Activated naive CD8-positive, alpha-beta T cell (primary cell): Measurements from ENCODE around the gene ANKRD6.

ENCODE experiments used
- H3K27ac Mint-ChIP-seq: one replicate; pipeline ENCODE4 v1.8.0; 2021; ENCODE audit warnings: mixed read lengths
- H3K27me3 Mint-ChIP-seq: one replicate; pipeline ENCODE4 v1.8.0; 2021; ENCODE audit warnings: mixed read lengths
- H3K36me3 Mint-ChIP-seq: one replicate; pipeline ENCODE4 v1.8.0; 2021; ENCODE audit warnings: mixed read lengths
- H3K4me1 Mint-ChIP-seq: one replicate; pipeline ENCODE4 v1.8.0; 2021; ENCODE audit warnings: low read depth, mixed read lengths
- H3K4me3 Mint-ChIP-seq: one replicate; pipeline ENCODE4 v1.8.0; 2021; ENCODE audit warnings: mild to moderate bottlenecking, mixed read lengths
- H3K9me3 Mint-ChIP-seq: one replicate; pipeline ENCODE4 v1.8.0; 2021; ENCODE audit warnings: low read depth, mixed read lengths

ANKRD6 gene

DNA sequence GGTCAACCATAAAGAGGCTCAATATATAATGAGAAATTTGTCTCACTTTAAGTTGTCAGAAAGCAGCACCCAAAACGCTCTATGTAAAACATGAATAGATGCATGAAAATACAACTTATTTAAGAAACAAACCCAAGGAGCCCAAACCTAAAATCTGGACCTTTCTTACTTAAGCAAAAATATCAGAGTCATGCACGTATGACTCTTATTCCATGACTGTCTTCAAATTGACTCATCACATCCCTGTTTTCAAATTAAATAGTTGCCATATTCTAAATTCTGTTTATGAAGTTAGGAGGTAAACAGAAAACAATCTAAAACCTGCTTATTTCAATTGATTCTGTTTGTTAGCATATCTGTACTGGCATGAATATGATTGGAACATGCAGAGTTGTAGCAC, 42.1 kb downstream of the ANKRD6 start:
- H3K27me3 Mint-ChIP-seq = no peaks in the 10 kb centered on the region
- H3K27ac Mint-ChIP-seq = no peak overlapping the region
- H3K4me3 Mint-ChIP-seq = no peak overlapping the region
- no peaks in the 10 kb centered on the region for H3K36me3 Mint-ChIP-seq
- no peaks in the 10 kb centered on the region for H3K9me3 Mint-ChIP-seq
- peaks cover 18% of the 10 kb centered on the region for H3K4me1 Mint-ChIP-seq

DNA sequence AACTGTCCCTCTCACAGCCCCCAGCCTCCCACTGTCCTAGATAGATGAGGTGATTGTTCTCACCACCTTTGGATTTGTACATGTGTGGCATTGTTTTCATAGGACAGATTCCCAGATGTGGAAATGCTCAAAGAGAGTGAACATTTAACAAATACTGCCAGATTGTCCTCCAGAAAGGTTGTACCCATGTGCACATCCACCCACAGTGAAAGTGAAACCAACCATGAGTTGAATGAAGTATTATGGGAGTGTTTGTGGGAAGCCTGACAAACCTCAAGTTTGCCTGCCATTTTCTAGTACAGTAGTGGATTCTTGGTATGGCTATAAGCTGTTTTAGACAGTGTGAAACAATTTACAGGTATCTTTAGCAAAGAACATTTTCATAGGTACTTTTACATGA, 42.7 kb downstream of the ANKRD6 start:
- Mint-ChIP-seq H3K27me3 (no peaks in the 10 kb centered on the region), H3K4me1 (peaks cover 18% of the 10 kb centered on the region), H3K9me3 (no peaks in the 10 kb centered on the region), H3K4me3 (peak overlapping the region; percentile 2), H3K36me3 (no peaks in the 10 kb centered on the region), H3K27ac (peak overlapping the region; percentile 0)

DNA sequence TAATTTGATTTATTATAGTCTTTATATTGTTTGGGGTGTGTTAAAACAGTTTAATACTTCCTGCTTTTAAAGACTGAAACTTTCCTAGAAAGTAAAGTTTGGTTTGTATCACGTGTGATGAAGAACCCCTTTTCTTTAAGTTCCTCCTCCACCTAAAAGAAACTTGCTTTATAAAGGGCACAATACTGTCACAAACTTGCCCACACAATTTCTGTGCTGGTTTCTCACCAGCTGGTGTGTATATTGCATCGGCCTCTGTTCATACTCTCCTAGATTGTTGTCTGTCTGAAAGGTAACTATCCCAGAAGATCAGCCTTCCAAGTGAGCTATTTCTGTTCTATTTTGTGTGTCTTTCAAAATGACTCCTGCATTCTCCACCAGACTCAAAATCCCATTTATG, 46.9 kb downstream of the ANKRD6 start:
- no peaks in the 10 kb centered on the region for H3K9me3 Mint-ChIP-seq
- no peak overlapping the region for H3K27ac Mint-ChIP-seq
- H3K36me3 Mint-ChIP-seq = no peaks in the 10 kb centered on the region
- H3K27me3 Mint-ChIP-seq = no peaks in the 10 kb centered on the region
- H3K4me3 Mint-ChIP-seq = no peak overlapping the region
- peaks cover 9% of the 10 kb centered on the region for H3K4me1 Mint-ChIP-seq

DNA sequence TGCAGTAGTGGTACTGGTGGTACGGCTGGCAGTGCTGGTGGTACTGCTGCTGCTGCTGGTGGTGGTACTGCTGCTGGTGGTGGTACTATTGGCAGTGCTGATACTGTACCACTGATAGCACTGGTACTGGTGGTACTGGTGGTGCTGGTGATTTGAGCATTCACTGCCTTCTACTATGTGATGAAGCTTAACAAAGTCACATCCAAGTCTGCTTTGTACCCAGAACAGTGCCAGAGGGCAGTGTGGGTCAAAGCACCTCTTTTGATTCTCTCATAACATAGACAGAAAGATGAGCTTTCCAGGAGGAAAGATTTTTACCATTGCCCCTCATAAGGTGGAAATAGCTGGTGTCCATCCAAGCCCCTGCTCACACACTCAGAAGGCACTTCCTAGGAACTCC, 48.7 kb downstream of the ANKRD6 start:
- Mint-ChIP-seq H3K4me3 (no peak overlapping the region), H3K36me3 (no peaks in the 10 kb centered on the region), H3K27me3 (no peaks in the 10 kb centered on the region), H3K4me1 (no peaks in the 10 kb centered on the region), H3K9me3 (no peaks in the 10 kb centered on the region), H3K27ac (no peak overlapping the region)

DNA sequence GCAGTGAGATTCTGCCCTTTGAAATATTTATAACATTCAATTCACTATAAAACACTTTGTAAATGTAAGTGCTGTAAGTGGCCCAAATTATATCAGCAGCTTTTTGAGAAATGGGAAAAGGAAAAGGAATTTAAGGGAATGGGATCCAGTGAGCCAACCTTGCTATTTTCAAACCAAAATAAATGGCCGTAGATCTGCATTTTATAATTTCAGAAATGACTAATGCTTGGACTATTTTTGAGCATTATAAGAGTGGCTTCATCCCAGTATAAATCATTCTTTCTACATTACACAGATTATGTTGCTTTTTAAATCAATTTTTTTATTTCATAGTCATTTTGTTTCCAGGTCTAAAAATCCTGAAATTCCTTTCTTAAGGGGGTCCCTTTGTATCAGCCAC, 49.2 kb downstream of the ANKRD6 start:
- Mint-ChIP-seq H3K27me3 (no peaks in the 10 kb centered on the region), H3K36me3 (no peaks in the 10 kb centered on the region), H3K4me3 (no peak overlapping the region)

DNA sequence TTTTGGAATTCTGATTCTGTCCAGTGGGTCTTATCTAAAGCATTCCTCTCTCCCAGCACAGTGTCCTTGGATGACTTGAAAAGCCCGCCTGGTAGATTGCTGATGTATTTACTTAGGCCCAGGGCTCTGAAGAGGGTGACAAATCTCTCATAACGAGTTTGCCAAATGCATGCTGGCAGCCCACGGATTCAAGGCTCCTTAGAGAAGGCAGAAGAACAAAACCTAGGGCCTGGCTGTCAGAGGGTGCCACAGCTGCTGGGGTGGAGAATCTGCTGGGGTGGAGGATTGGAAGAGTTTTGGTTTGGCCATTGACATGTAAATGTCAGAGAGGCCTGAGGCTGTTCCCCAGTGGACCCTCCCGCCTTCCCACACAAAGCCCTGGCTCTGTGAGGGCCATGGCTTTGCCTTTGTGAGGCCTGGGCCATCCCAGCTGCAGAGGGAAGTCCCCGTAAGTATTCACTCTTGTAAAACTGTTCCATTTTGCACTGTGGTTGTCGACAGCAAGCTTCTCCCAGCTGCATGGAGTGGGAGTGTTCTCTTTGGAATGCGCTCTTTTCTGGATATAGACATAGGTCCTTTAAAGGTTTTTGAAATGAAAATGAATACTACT, 50.3 kb downstream of the ANKRD6 start:
- H3K27ac Mint-ChIP-seq = no peak overlapping the region

More for the DNA sequence above, 49.2 kb downstream of the ANKRD6 start:
- H3K27ac Mint-ChIP-seq = no peak overlapping the region
- H3K9me3 Mint-ChIP-seq = no peaks in the 10 kb centered on the region
- no peaks in the 10 kb centered on the region for H3K4me1 Mint-ChIP-seq

DNA sequence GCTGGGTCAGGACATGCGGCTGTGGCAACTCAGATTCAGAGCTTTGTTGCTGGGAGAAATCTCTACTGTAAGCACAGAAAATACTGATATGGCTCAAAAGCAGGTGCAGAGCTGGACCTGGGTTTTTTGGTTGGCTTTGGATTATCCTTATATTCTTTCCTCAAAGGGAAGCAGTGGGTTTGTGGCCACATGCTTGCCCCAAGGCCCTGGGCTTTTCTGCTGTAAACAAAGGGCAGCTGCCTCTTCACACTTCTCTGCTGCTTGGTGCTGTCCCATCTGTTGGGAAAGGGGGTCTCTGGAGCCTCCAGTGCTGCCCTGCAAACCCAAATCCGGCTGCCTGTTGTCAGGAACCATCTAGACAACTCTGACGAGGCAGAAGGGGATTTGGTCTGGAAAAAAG, 52.4 kb downstream of the ANKRD6 start:
- no peaks in the 10 kb centered on the region for H3K4me1 Mint-ChIP-seq
- H3K27ac Mint-ChIP-seq = no peak overlapping the region
- no peaks in the 10 kb centered on the region for H3K27me3 Mint-ChIP-seq
- no peaks in the 10 kb centered on the region for H3K9me3 Mint-ChIP-seq
- H3K36me3 Mint-ChIP-seq = peaks cover 3% of the 10 kb centered on the region
- no peak overlapping the region for H3K4me3 Mint-ChIP-seq

More for the DNA sequence above, 50.3 kb downstream of the ANKRD6 start:
- Mint-ChIP-seq H3K27me3 (no peaks in the 10 kb centered on the region), H3K36me3 (no peaks in the 10 kb centered on the region), H3K9me3 (no peaks in the 10 kb centered on the region), H3K4me3 (no peak overlapping the region), H3K4me1 (no peaks in the 10 kb centered on the region)

DNA sequence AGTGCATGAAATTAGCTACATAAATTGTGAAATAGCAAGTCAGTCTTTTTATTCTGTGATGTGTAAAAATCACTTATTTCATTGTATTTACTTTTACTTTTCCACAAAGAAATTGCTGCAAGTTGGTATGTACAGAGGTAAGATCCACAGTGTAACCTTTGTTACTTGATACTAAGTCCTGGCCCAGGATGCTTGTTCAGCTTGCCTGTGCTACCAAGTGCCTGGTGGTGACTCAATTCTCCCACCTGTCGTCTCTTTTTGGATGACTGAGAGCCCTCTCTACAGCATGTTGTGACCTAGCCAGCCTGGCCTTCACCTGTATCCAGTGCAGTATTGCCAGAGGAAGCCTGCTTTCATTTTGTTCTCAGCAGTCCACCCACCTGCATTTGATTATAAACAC, 54.9 kb downstream of the ANKRD6 start:
- no peaks in the 10 kb centered on the region for H3K4me1 Mint-ChIP-seq
- H3K27me3 Mint-ChIP-seq = no peaks in the 10 kb centered on the region
- no peaks in the 10 kb centered on the region for H3K9me3 Mint-ChIP-seq
- no peak overlapping the region for H3K4me3 Mint-ChIP-seq
- H3K36me3 Mint-ChIP-seq = peaks cover 3% of the 10 kb centered on the region
- no peak overlapping the region for H3K27ac Mint-ChIP-seq

DNA sequence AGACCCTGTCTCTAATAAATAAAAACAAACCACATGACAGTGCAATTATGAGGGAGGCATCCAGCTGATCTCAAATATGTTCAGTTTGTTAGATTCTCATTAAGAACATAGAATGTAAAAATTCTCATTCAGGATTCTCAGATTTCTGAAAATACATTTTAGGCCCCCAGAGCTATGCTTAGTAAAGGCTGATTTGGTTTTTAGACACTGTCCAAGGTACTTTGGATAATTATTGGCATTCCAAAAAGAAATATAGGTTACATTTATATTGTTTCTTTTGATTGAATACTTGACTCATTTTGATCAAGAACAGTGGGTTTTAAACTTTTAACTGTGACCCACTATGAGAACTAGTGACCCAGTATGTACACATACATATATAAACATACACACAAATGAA, 55.5 kb downstream of the ANKRD6 start:
- no peaks in the 10 kb centered on the region for H3K9me3 Mint-ChIP-seq
- no peak overlapping the region for H3K27ac Mint-ChIP-seq
- no peak overlapping the region for H3K4me3 Mint-ChIP-seq
- no peaks in the 10 kb centered on the region for H3K27me3 Mint-ChIP-seq
- peaks cover 3% of the 10 kb centered on the region for H3K36me3 Mint-ChIP-seq
- H3K4me1 Mint-ChIP-seq = no peaks in the 10 kb centered on the region

DNA sequence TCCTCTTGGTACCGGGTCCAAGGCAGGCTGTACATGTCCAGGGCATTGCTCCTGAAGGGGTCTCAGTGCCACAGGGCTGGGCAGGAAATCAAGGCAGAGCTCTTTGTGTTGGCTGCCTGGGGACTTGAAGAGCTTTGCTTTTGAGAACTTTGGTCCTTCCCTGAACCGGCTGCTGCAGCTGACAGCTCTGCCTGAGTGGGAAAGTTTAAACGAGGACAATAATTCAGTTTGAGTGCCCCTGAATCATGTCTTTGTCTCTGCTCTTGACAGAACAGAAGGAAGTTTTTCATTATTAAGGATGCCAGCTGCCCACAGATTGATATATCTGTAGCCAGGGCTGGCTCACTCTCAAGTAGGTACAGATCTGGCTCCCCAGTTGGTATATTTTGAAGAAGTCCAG, 56.1 kb downstream of the ANKRD6 start:
- peaks cover 3% of the 10 kb centered on the region for H3K36me3 Mint-ChIP-seq
- no peaks in the 10 kb centered on the region for H3K4me1 Mint-ChIP-seq
- no peaks in the 10 kb centered on the region for H3K9me3 Mint-ChIP-seq
- no peak overlapping the region for H3K27ac Mint-ChIP-seq
- no peaks in the 10 kb centered on the region for H3K27me3 Mint-ChIP-seq
- H3K4me3 Mint-ChIP-seq = no peak overlapping the region

DNA sequence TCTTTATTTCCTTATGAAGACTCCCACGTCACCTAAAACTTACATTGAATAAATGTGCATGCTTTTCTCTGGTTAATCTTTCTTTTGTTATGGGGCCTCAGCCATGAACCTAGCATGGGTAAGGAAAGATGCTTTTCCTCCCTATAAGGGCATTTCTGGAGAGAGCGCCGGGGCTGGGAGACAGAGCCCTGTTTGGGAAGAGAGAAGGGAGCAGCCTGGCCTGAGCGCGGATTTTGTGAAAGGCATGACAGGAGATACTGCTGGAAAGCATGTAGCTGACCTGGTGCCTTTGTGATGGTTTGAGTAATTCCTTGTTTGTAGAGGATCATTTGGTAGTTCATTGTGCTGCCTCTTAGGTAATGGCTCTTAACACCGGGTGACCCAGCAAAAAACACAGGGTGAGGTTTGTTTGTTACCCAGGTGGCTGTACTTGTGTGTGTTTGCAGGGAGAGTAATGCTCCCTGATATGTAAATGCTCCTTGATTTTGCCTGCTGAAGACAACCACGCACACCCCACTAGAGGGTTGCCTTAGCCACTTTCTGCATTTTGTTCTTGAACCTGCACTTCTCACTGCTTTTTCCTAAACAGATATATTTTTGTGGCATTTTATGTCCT, 59.2 kb downstream of the ANKRD6 start:
- peaks cover 3% of the 10 kb centered on the region for H3K36me3 Mint-ChIP-seq
- H3K27me3 Mint-ChIP-seq = no peaks in the 10 kb centered on the region
- no peaks in the 10 kb centered on the region for H3K4me1 Mint-ChIP-seq
- H3K9me3 Mint-ChIP-seq = no peaks in the 10 kb centered on the region
- no peak overlapping the region for H3K4me3 Mint-ChIP-seq
- H3K27ac Mint-ChIP-seq = no peak overlapping the region

DNA sequence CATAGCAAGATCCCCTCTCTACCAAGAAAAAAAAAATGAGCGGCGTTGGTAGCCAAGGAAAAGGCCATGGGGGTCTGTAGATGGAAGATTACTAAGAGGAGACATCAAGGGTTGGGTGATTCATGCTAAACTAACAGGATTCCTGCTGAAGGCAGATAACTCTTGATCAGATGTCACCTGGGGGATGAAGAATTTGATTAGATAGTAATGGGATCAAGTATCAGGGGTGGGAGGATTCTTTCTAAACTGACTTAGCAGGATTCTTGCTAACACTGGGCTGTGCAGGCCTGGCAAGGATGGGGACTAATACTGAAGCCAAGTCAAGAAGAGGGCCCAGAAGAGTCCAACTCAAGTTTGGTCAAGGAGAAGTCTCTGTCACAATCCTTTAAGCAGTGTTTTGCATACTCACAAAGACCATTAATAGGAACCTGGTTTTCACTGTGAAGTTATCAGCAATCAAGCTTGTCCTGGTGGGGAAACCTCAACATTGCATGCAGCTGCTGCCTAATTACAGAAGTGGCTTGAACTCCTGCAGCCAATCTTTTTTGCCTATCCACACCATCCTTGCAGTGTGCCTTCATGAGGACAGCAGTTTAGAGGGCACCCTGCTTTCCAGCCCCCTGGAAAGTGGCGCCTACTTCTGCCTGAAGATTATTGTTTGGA, 61.3 kb downstream of the ANKRD6 start:
- Mint-ChIP-seq H3K4me3 (no peak overlapping the region), H3K4me1 (no peaks in the 10 kb centered on the region), H3K27ac (no peak overlapping the region), H3K27me3 (no peaks in the 10 kb centered on the region), H3K9me3 (no peaks in the 10 kb centered on the region), H3K36me3 (peaks cover 5% of the 10 kb centered on the region)

DNA sequence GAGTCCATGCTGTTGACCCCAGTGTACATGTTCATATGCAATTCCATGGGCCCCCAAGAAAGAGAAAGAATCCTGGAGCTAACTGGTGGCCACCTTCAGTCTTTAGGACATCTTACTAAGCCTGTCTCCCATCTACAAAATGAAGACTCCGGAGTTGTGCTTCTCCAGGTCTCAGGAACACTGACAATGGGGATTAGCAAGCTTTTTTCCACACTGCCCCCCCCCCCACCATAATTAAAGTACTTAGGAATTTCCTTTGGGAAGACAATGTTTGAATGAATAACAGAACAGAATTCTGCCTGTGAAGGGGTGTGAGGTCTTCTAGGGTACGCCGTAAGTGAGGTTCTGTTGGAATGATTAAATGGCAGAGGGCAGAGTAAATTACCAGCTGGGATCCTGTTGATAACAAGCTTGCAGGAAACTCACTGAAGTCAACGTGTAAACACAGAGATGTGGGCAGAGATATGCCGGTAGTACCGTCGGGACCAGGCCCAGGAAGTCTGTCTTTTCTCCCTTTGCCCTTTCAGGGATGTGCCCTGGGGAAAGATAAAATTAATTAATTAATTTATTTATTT, 63.1 kb downstream of the ANKRD6 start:
- H3K4me3 Mint-ChIP-seq = no peak overlapping the region
- no peaks in the 10 kb centered on the region for H3K9me3 Mint-ChIP-seq
- H3K36me3 Mint-ChIP-seq = peaks cover 3% of the 10 kb centered on the region
- no peaks in the 10 kb centered on the region for H3K27me3 Mint-ChIP-seq
- no peaks in the 10 kb centered on the region for H3K4me1 Mint-ChIP-seq
- no peak overlapping the region for H3K27ac Mint-ChIP-seq

DNA sequence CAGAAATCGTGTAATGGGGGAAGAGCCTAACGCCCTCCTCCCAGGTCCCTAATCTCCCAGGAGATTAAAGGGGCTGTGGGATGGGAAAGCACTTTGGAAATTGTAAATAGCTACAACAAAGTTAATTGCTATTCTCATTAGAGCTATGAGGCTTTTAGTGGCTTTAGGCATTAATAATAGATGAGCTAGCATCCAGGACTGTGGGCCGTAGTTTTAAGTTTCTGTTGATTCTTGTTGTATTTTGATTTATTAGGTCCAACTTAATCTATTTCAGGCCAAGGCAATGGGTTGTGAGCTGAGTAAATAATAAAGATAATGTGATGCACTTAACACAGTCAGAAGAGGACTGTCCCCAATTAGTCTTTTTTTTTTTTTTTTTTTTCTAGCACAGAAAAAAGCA, 67.7 kb downstream of the ANKRD6 start:
- Mint-ChIP-seq H3K27ac (no peak overlapping the region), H3K36me3 (peaks cover 6% of the 10 kb centered on the region), H3K4me3 (no peak overlapping the region), H3K9me3 (no peaks in the 10 kb centered on the region), H3K4me1 (no peaks in the 10 kb centered on the region), H3K27me3 (no peaks in the 10 kb centered on the region)

DNA sequence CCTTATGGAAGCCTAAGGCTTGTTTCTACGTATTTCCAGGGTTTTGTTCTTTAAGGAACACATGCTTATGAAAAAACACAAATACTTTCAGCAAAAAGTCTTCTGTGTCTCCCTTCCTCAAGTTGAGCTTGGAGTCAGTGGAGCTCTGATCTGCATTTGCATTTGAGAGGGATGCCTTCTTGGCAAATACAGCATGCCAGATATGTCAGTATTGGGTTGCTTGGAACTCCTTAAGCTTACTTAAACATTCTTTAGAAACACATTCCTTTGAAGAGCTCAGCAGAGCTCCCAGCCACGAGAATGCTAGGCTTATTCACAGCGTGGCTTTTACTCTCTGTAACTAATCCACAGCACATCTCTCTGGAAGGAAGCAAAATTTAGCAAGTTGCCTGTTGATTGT, 68.3 kb downstream of the ANKRD6 start:
- H3K27ac Mint-ChIP-seq = no peak overlapping the region
- H3K4me1 Mint-ChIP-seq = no peaks in the 10 kb centered on the region
- H3K27me3 Mint-ChIP-seq = no peaks in the 10 kb centered on the region
- H3K36me3 Mint-ChIP-seq = peaks cover 9% of the 10 kb centered on the region
- H3K4me3 Mint-ChIP-seq = no peak overlapping the region
- H3K9me3 Mint-ChIP-seq = no peaks in the 10 kb centered on the region
